ENCODE results near the gene UCK2.
"Not testable (repeated sequence)": the region's sequence is repeated elsewhere in the genome, so short reads cannot be mapped to it uniquely, and the experiment has no call there.

UCK2 gene

GRCh38 chr1:165827268-165828102 is at the start of gene UCK2:
Gene UCK2 (plus strand): TSS chr1:165827614. CDS start chr1:165827834, 220 bp downstream.
- DNase-seq, result peak; percentile 92 to 96 (median 93)

- DNase-seq, result not testable (repeated sequence)
Observed at GRCh38 chr1:165778197-165778596, 49.2 kb upstream of the UCK2 start.

GRCh38 chr1:165783519-165783918 is 43.9 kb upstream of the UCK2 start:
- not testable (repeated sequence) for DNase-seq

- DNase-seq, result no peak
Observed at GRCh38 chr1:165787741-165788140, 39.7 kb upstream of the UCK2 start.

GRCh38 chr1:165793951-165794350 is 33.5 kb upstream of the UCK2 start:
- DNase-seq, result no peak

- DNase-seq, result no peak
Observed at GRCh38 chr1:165795894-165796293, 31.5 kb upstream of the UCK2 start.

- peak in 1 of 3 experiments; percentile 12 for DNase-seq
Observed at GRCh38 chr1:165799387-165799786, 28.0 kb upstream of the UCK2 start.

GRCh38 chr1:165804513-165804912 is 22.9 kb upstream of the UCK2 start:
- DNase-seq, result not testable (repeated sequence)

- peak in 1 of 3 experiments; percentile 15 for DNase-seq
Observed at GRCh38 chr1:165807613-165808012, 19.8 kb upstream of the UCK2 start.

GRCh38 chr1:165815725-165816124 is 11.7 kb upstream of the UCK2 start:
- no peak for DNase-seq

- DNase-seq, result no peak
Observed at GRCh38 chr1:165816157-165816556, 11.3 kb upstream of the UCK2 start.

- no peak for DNase-seq
Observed at GRCh38 chr1:165816826-165817497, 10.5 kb upstream of the UCK2 start.

GRCh38 chr1:165823552-165824268 is 3.7 kb upstream of the UCK2 start:
- no peak for DNase-seq

- peak in 2 of 3 experiments; percentile 7 to 46 for DNase-seq
Observed at GRCh38 chr1:165824269-165824643, 3.2 kb upstream of the UCK2 start.

- peak in 2 of 3 experiments; percentile 54 to 71 for DNase-seq
Observed at GRCh38 chr1:165826565-165827267, 698 bp upstream of the UCK2 start.

- DNase-seq, result peak; percentile 81 to 92 (median 90)
Observed at GRCh38 chr1:165828103-165828668, 772 bp downstream of the UCK2 start.

GRCh38 chr1:165828669-165829329 is 1.4 kb downstream of the UCK2 start:
- DNase-seq, result peak; percentile 90 to 92 (median 91)

GRCh38 chr1:165829888-165830287 is 2.5 kb downstream of the UCK2 start:
- peak in 1 of 3 experiments; percentile 40 for DNase-seq

GRCh38 chr1:165831146-165831545 is 3.7 kb downstream of the UCK2 start:
- DNase-seq, result no peak

- DNase-seq, result no peak
Observed at GRCh38 chr1:165832902-165833301, 5.5 kb downstream of the UCK2 start.

- DNase-seq, result no peak
Observed at GRCh38 chr1:165833358-165833757, 5.9 kb downstream of the UCK2 start.

GRCh38 chr1:165834229-165834628 is 6.8 kb downstream of the UCK2 start:
- DNase-seq, result no peak
